ENCODE data around the gene TMEM39A.

TMEM39A gene

GRCh38 chr3:119433613-119434325 lies 29.6 kb downstream of the TMEM39A start:
- no peak overlapping the region for H3K4me3 ChIP-seq (ENCODE audit: low read depth, low read length)
- no peak for TF ChIP-seq CTCF (IDR thresholded peaks at IDR 0.05; ENCODE audit: low read depth, low read length)

GRCh38 chr3:119428538-119428937 lies 34.9 kb downstream of the TMEM39A start:
- no peak for TF ChIP-seq CTCF (IDR thresholded peaks at IDR 0.05; ENCODE audit: low read depth, low read length)
- H3K4me3 ChIP-seq (ENCODE audit: low read depth, low read length), result no peak overlapping the region

GRCh38 chr3:119427669-119428068 lies 35.7 kb downstream of the TMEM39A start:
- no peak for TF ChIP-seq CTCF (IDR thresholded peaks at IDR 0.05; ENCODE audit: low read depth, low read length)
- H3K4me3 ChIP-seq (ENCODE audit: low read depth, low read length), result no peak overlapping the region

GRCh38 chr3:119420196-119420595 lies 43.2 kb downstream of the TMEM39A start:
- no peak overlapping the region for H3K4me3 ChIP-seq (ENCODE audit: low read depth, low read length)
- no peak for TF ChIP-seq CTCF (IDR thresholded peaks at IDR 0.05; ENCODE audit: low read depth, low read length)

GRCh38 chr3:119418641-119419040 lies 44.8 kb downstream of the TMEM39A start:
- TF ChIP-seq CTCF (IDR thresholded peaks at IDR 0.05; ENCODE audit: low read depth, low read length), result no peak

GRCh38 chr3:119417771-119418512 lies 45.5 kb downstream of the TMEM39A start:
- no peak overlapping the region for H3K4me3 ChIP-seq (ENCODE audit: low read depth, low read length)
- no peak for TF ChIP-seq CTCF (IDR thresholded peaks at IDR 0.05; ENCODE audit: low read depth, low read length)

More at GRCh38 chr3:119418641-119419040, 44.8 kb downstream of the TMEM39A start:
- no peak overlapping the region for H3K4me3 ChIP-seq (ENCODE audit: low read depth, low read length)

GRCh38 chr3:119416873-119417272 lies 46.5 kb downstream of the TMEM39A start:
- TF ChIP-seq CTCF (IDR thresholded peaks at IDR 0.05; ENCODE audit: low read depth, low read length), result no peak
- H3K4me3 ChIP-seq (ENCODE audit: low read depth, low read length), result no peak overlapping the region

Data from WI38 (cell line).